HK-2 (cell line): Measurements from ENCODE around the gene HACD2.
"Not testable (repeated sequence)": the region's sequence is repeated elsewhere in the genome, so short reads cannot be mapped to it uniquely, and the experiment has no call there.

Experiments
- DNase-seq: peaks from one replicate; pipeline ENCODE4 v3.0.0-alpha.2; 2018; ENCODE audit not compliant: unreplicated experiment

Gene HACD2

GRCh38 chr3:123584988-123585937 is at the start of gene HACD2:
HACD2 (minus strand) TSS chr3:123585053; CDS start chr3:123585027, 26 bp downstream.
- DNase-seq = peak; percentile 98

GRCh38 chr3:123634149-123635051 is 49.5 kb upstream of the HACD2 start:
- no peak for DNase-seq

- no peak for DNase-seq
These were observed 48.7 kb upstream of the HACD2 start for GRCh38 chr3:123633530-123633929.

GRCh38 chr3:123632161-123632655 is 47.4 kb upstream of the HACD2 start:
- DNase-seq = no peak

- DNase-seq = no peak
These were observed 44.8 kb upstream of the HACD2 start for GRCh38 chr3:123629747-123630047.

GRCh38 chr3:123628996-123629746 is 44.3 kb upstream of the HACD2 start:
- no peak for DNase-seq

- DNase-seq = no peak
These were observed 43.1 kb upstream of the HACD2 start for GRCh38 chr3:123627673-123628670.

- DNase-seq = no peak
These were observed 42.0 kb upstream of the HACD2 start for GRCh38 chr3:123626881-123627280.

GRCh38 chr3:123624302-123624701 is 39.4 kb upstream of the HACD2 start:
- DNase-seq = no peak

GRCh38 chr3:123623346-123623880 is 38.6 kb upstream of the HACD2 start:
- no peak for DNase-seq

- no peak for DNase-seq
These were observed 37.9 kb upstream of the HACD2 start for GRCh38 chr3:123622766-123623165.

GRCh38 chr3:123621850-123622189 is 37.0 kb upstream of the HACD2 start:
- no peak for DNase-seq

GRCh38 chr3:123621186-123621849 is 36.5 kb upstream of the HACD2 start:
- no peak for DNase-seq

GRCh38 chr3:123620343-123620742 is 35.5 kb upstream of the HACD2 start:
- no peak for DNase-seq

GRCh38 chr3:123618768-123619484 is 34.1 kb upstream of the HACD2 start:
- no peak for DNase-seq

- DNase-seq = no peak
These were observed 33.3 kb upstream of the HACD2 start for GRCh38 chr3:123618076-123618708.

- no peak for DNase-seq
These were observed 31.7 kb upstream of the HACD2 start for GRCh38 chr3:123616593-123616992.

- no peak for DNase-seq
These were observed 28.7 kb upstream of the HACD2 start for GRCh38 chr3:123613543-123613942.

- DNase-seq = not testable (repeated sequence)
These were observed 26.8 kb upstream of the HACD2 start for GRCh38 chr3:123611674-123612073.
